Measurements from ENCODE around the gene ATP10D.
"Not testable (repeated sequence)": the region's sequence is repeated elsewhere in the genome, so short reads cannot be mapped to it uniquely, and the experiment has no call there.

Gene ATP10D

DNA sequence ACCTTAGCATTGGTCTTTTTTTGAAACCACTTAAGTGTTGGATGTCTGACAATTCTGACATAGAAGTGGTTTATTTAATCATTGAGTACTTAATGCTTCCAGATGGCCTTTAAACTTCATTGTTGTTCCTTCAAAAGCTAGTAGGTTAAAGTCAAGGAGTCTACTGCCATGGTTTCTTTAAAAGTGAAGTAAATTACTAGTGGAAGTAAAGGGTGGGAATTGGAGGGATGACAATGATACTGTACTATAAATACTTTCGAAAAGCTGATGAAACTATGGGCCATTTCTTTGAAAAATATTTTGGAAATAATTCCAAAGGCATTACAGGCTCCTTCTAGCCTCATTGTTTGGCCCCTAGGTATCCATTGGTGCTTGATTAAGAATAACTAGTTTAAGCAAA, 51.9 kb downstream of the ATP10D start:
- TF ChIP-seq CTCF (IDR thresholded peaks at IDR 0.05; ENCODE audit: low read depth, low read length) = no peak
- no peak overlapping the region for H3K4me3 ChIP-seq (ENCODE audit: low read depth, low read length)

DNA sequence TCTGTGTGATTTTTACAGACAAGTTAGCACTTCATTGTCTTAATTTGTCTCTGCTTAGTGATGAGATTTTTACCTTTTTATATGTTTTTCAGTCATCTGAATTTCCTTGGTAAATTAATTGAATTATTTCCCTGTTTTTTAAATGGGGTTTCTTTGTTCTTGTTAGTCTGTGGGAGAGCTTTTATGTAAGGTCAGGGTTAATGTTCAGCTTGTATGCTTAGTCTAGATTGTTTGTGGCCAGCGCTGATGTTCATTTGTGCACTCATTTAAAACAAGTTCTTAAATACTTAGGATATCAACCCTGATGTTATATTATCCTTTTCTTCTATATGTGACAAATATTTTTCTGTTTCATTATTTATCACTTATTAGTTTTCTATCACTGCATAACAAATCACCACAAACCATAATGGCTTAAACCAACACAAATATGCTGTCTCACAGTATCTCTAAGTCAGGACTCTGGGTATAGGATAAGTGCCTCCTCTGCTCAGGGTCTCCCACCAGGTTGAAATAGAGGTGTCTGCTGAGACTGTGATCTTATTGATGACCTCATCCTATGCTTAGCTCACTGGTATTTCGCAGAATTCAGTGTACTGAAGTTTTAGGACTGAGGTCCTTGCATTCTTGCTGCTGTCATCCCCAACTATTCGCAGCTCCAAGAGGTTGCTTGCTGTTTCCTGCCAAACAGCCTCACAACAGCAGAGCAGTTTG, 53.2 kb downstream of the ATP10D start:
- no peak overlapping the region for H3K4me3 ChIP-seq (ENCODE audit: low read depth, low read length)

GRCh38 chr4:47538825-47539154, 53.7 kb downstream of the ATP10D start:
- no peak overlapping the region for H3K4me3 ChIP-seq (ENCODE audit: low read depth, low read length)
- TF ChIP-seq CTCF (IDR thresholded peaks at IDR 0.05; ENCODE audit: low read depth, low read length) = no peak

More for the DNA sequence above, 53.2 kb downstream of the ATP10D start:
- no peak for TF ChIP-seq CTCF (IDR thresholded peaks at IDR 0.05; ENCODE audit: low read depth, low read length)

GRCh38 chr4:47542640-47543039, 57.6 kb downstream of the ATP10D start:
- H3K4me3 ChIP-seq (ENCODE audit: low read depth, low read length) = not testable (repeated sequence)

- no peak overlapping the region for H3K4me3 ChIP-seq (ENCODE audit: low read depth, low read length)
- TF ChIP-seq CTCF (IDR thresholded peaks at IDR 0.05; ENCODE audit: low read depth, low read length) = no peak
Observed at GRCh38 chr4:47543331-47543730, 58.3 kb downstream of the ATP10D start.

- not testable (repeated sequence) for H3K4me3 ChIP-seq (ENCODE audit: low read depth, low read length)
Observed at GRCh38 chr4:47550357-47550756, 65.3 kb downstream of the ATP10D start.

GRCh38 chr4:47550899-47551548, 65.9 kb downstream of the ATP10D start:
- no peak overlapping the region for H3K4me3 ChIP-seq (ENCODE audit: low read depth, low read length)
- no peak for TF ChIP-seq CTCF (IDR thresholded peaks at IDR 0.05; ENCODE audit: low read depth, low read length)

DNA sequence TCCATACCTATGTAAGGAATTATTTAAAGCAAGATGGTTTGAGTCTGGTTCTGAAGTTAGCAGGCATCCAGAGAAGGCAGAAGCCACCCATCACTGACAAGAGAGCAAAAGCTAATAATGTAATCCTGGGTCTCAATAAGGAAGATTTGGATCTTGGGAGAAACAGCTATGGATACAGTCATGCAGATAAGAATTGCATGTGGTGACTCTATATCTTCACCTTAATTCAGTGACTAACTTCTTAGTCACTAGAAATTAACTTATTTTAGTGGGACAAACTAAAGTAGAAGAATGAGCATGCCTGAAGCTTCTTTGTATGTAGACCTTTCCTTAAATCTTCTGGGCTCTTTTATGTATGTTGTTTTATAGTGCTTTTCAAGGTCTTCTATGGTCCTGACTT, 66.6 kb downstream of the ATP10D start:
- no peak overlapping the region for H3K4me3 ChIP-seq (ENCODE audit: low read depth, low read length)
- TF ChIP-seq CTCF (IDR thresholded peaks at IDR 0.05; ENCODE audit: low read depth, low read length) = no peak
